Lower leg skin (tissue), 4 donors: Measurements from ENCODE around the gene HMX2. TPM values are rescaled to one million over a fixed set of nuclear protein-coding genes. Genes with fewer than 3 reads are reported as not detected.

Experiments
- DNase-seq, 2 donors: peaks; one replicate each; pipeline ENCODE4 v3.0.0-alpha.2; 2019; ENCODE audit warnings: low spot score in 2 of 2
- H3K4me3 ChIP-seq: fragments of 200-600 bp; sonication (generic); 2 replicates; pipeline ENCODE4 v1.5.1; 2017; ENCODE audit warnings: mild to moderate bottlenecking, low read depth; ENCODE audit not compliant: poor library complexity, severe bottlenecking
- CTCF ChIP-seq, 3 donors: fragments of 450-650 bp; IDR thresholded peaks; one replicate each; pipeline ENCODE4 v1.5.1; 2016; ENCODE audit warnings: antibody characterized with exemption in 3 of 3, mild to moderate bottlenecking in 3 of 3, moderate library complexity in 2 of 3
- POLR2A ChIP-seq, 2 donors: fragments of 450-650 bp; IDR thresholded peaks; one replicate each; pipeline ENCODE4 v1.6.1; 2016 to 2017; ENCODE audit warnings: antibody characterized with exemption in 2 of 2, mild to moderate bottlenecking in 1 of 2, moderate library complexity in 1 of 2
- WGBS, 2 donors: methylation state at CpG; one replicate each; pipeline ENCODE4 v1.1.5; 2018; 5-methylcytosine and 5-hydroxymethylcytosine counted together
- intact Hi-C: fragments of 100-400 bp; cut with DNase I; formaldehyde crosslinking; loops from one replicate; pipeline ENCODE4 v1.15.0; 2023; ENCODE audit warnings: low total_unique reads
- total RNA-seq, 4 donors: library from RNA; depleted of rRNA; stranded (reverse); fragments of >200 nt; gene quantifications; one replicate each; pipeline ENCODE4 v1.1.0, GENCODE V29; 2016

Gene HMX2
- total RNA-seq, 4 donors from 2014 or later = not detected

DNA sequence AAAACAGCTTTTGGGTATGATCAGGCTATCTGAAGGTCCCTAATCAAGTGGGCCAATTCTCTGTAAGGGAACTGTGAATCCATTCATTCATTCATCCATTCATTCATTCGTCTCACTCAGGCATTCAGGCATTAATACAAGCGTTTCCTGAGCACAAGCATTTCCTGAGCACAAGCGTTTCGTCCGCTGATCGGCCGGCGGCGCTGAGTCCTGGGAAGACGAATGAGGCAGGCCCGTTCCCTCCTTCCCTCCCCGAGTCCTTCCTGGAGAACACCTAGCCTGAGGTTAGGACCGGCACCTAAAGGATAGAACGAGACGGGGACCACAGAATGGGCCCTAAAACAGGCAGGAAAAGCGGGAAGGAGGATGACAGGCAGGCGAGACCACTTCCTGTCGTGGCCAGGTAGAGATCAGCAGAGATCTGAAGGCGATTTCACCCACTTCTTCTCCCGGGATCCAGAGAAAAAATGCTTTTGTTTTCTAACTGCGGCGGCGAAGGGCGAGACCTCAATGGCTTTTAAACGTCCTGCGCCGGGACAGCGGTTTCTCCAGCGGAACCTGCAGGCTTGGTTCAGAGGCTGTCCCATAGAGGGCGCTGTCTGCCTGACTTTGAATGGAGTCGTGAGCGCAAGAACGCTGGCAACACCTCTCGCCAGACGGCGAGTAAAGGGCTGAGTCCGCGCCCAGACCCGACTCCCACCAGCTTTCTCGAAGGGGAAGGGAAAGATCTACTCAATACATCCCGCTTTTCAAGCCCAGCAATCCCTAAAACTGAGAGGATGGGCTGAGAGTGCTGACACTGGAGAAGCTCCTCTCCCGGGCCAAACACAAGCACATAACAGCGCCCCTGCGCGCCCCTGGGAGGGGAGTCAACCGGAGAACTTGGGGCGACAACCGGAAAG is 15.1 kb upstream of the HMX2 start:
- DNase-seq = peak; percentile 77 to 97
- TF ChIP-seq POLR2A (IDR thresholded peaks at IDR 0.05) (no peak), CTCF (IDR thresholded peaks at IDR 0.05) (peak in 1 of 3 donors; percentile 77)
- 3% methylated on average over 48 of the region's 48 CpGs for WGBS, 2 donors
- no peak overlapping the region for H3K4me3 ChIP-seq
- intact Hi-C loops = loop anchor here (5.0 kb wide), 2 partner anchors 249 to 424 kb away; no protein-coding TSS in a partner anchor

DNA sequence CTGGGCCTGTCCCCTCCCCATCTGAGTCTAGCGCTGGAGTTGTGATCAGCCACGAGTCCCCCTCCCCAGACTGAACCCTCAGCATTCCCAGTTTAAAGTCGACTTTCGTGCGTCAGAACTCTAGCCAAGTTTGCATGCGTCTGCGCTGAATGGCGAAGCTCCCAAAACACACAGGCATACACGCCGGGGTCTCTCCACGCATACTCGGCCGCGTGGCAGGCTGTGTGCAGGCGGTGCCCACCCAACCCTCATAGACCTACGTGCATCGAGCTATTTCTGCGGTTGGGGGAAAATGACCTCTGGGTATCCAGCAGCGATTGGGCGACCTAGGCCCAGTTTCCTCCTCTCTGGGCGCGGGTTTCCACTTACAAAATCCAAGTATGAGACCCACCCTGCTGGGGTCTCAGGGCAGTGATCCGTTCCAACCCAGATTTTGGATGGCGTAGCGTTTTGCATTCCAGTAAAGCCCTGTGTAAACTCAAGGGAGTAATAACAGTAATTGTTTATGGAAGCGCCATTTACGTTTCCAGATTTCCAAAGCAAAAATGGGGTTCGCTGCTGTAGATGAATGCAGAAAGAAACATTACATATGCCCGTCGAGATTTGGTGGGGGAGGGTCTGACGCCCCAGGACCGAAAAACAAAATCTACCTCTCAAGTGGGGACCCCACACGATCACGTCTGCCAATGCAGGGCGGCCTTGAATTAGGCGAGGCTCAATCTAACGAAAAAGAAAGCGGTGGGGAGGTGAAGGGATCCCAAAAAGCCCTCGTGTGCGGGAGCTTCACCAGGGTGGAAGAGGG is 14.2 kb upstream of the HMX2 start:
- no peak for TF ChIP-seq CTCF (IDR thresholded peaks at IDR 0.05)
- TF ChIP-seq POLR2A (IDR thresholded peaks at IDR 0.05) = no peak

GRCh38 chr10:123134343-123134914 is 13.5 kb upstream of the HMX2 start:
- intact Hi-C loops = loop anchor here (5.0 kb wide), 2 partner anchors 248 to 423 kb away; no protein-coding TSS in a partner anchor
- peak in 1 of 2 donors; percentile 83 for DNase-seq

More for the DNA sequence above, 14.2 kb upstream of the HMX2 start:
- WGBS, 2 donors = 5 to 9% methylated on average over 39 to 40 of the region's 40 CpGs
- no peak overlapping the region for H3K4me3 ChIP-seq
- DNase-seq = peak in 1 of 2 donors; percentile 53
- intact Hi-C loops = loop anchor here (5.0 kb wide), 2 partner anchors 249 to 424 kb away; no protein-coding TSS in a partner anchor

DNA sequence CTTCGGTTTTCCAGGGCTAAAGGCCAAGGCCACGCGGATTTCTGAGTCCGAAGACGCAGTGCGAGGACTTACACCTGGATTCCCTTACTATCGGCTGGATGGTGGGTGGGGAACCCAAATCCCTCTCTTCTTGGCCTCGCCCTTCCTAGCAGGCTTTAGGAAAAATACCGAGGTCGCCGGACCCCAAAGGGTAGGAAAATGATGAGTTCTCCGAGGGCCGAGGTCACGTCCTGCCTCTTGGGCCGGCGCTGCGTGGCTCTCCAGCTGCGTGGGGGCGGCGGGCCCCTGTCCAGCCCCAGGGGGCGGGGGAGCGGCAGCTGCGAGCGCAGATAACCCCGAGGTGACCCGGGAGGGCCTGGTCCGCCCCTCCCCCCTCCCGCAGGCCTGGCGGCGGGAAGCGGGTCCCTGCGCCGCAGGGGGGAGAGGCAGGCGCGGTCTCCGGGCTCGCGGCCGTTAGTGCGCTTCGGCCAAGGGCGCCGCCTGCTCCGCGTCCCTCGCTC is 13.0 kb upstream of the HMX2 start:
- DNase-seq = peak in 1 of 2 donors; percentile 79
- no peak overlapping the region for H3K4me3 ChIP-seq
- 5 to 6% methylated on average over 9 to 25 of the region's 46 CpGs for WGBS, 2 donors
- intact Hi-C loops = loop anchor here (5.0 kb wide), 2 partner anchors 247 to 422 kb away; no protein-coding TSS in a partner anchor
- TF ChIP-seq CTCF (IDR thresholded peaks at IDR 0.05) (no peak), POLR2A (IDR thresholded peaks at IDR 0.05) (no peak)

More at GRCh38 chr10:123134343-123134914, 13.5 kb upstream of the HMX2 start:
- no peak overlapping the region for H3K4me3 ChIP-seq
- WGBS, 2 donors = 2 to 4% methylated on average over 36 to 42 of the region's 42 CpGs
- TF ChIP-seq CTCF (IDR thresholded peaks at IDR 0.05) = no peak
- TF ChIP-seq POLR2A (IDR thresholded peaks at IDR 0.05) = no peak

DNA sequence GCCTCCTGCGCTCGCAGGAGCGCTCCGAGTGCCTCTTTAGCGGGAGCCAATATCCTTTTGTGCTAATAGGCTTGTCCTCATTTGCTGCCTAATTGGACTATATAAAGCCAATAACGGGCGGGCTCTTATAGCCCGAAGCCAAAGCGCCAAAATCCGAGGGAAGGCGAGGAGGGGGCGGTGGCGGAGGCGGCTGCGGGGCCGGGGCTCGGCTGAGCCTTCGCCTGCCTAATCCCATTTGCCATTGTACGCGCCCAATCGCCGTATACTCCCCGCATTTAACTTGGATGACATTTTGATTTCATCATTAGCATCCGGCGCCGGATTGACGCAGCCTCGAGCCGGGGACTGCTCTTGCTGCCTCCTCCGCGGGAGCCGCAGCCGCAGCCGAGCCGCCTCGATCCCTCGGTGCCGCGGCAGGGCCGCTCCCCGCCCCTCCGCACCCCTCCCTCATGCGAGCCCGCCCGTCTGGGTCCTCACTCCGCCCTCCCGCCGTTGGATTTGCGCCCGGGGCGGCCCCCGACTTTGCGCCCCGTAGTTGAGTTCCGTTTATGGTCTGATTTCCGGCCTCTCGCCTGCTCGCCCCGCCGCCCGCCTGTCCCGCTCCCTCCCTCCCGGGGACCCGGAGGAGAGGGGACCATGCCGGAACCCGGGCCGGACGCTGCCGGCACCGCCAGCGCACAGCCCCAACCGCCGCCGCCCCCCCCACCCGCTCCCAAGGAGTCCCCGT is 12.4 kb upstream of the HMX2 start, which contains the start of gene HMX3:
HMX3 (plus strand) TSS at position 556 of the 727 bp plus-strand sequence; CDS start at position 637, 81 bp downstream.
- peak in 1 of 2 donors; percentile 83 for DNase-seq
- TF ChIP-seq CTCF (IDR thresholded peaks at IDR 0.05) (no peak), POLR2A (IDR thresholded peaks at IDR 0.05) (no peak)
- peak within 1 kb of the TSS; percentile 13 for H3K4me3 ChIP-seq
- intact Hi-C loops = no loop called here
- 1 to 3% methylated on average over 46 to 48 of the region's 76 CpGs for WGBS, 2 donors
